Left lobe of liver (tissue), 2 donors: Measurements from ENCODE around the gene NOSTRIN. TPM values are rescaled to one million over a fixed set of nuclear protein-coding genes. Genes with fewer than 3 reads are reported as not detected.

Source experiments
- ATAC-seq: fragments of 200-7000 bp; cut with Tn5 transposase; one replicate; pipeline ENCODE4 v1.9.1; 2020; ENCODE audit warnings: mild to moderate bottlenecking, moderate library complexity
- DNase-seq: peaks from one replicate; pipeline ENCODE4 v3.0.0-alpha.2; 2020; ENCODE audit warnings: low spot score
- total RNA-seq: library from RNA; stranded (reverse); gene quantifications from one replicate; pipeline ENCODE4 v1.2.1, GENCODE V29; 2021
- donor health status: DM: no; HTN: no; CAD: no; lungs with moderate emphysema.
- donor health status: DM: no; HTN: yes; CAD: no.

Gene NOSTRIN
- total RNA-seq, 1 donor from 2014 or later: 3.5 TPM

- DNase-seq (peak; percentile 93), ATAC-seq (peak; percentile 89)
These were observed 111.1 kb downstream of the NOSTRIN start for GRCh38 chr2:168913495-168913894.

Other genes starting within 250 kb of the NOSTRIN start
- gene SPC25, start 87.8 kb downstream of the NOSTRIN start, total RNA-seq: 0.35 TPM
- not detected for gene G6PC2, start 98.7 kb downstream of the NOSTRIN start, total RNA-seq
- 68.5 TPM for gene ABCB11, start 228.7 kb downstream of the NOSTRIN start, total RNA-seq